HUES48 (cell line): ENCODE data around the gene SMIM45.
"Not testable (repeated sequence)": the region's sequence is repeated elsewhere in the genome, so short reads cannot be mapped to it uniquely, and the experiment has no call there.

Experiments used
- H3K27ac ChIP-seq: one replicate; pipeline ENCODE4 v1.7.0; 2013; ENCODE audit warnings: low read depth, low read length, inconsistent platforms
- H3K27me3 ChIP-seq: 2 replicates; pipeline ENCODE4 v1.6.1; 2013; ENCODE audit warnings: mild to moderate bottlenecking, low read length; ENCODE audit not compliant: control insufficient read depth, insufficient read depth
- H3K36me3 ChIP-seq: 2 replicates; pipeline ENCODE4 v1.6.1; 2013; ENCODE audit warnings: low read length; ENCODE audit not compliant: control insufficient read depth, insufficient read depth
- H3K4me1 ChIP-seq: 2 replicates; pipeline ENCODE4 v1.6.1; 2013; ENCODE audit warnings: mild to moderate bottlenecking, low read length; ENCODE audit not compliant: control insufficient read depth, insufficient read depth
- H3K4me3 ChIP-seq: 2 replicates; pipeline ENCODE4 v1.5.1; 2013; ENCODE audit warnings: mild to moderate bottlenecking, low read depth, low read length
- H3K9ac ChIP-seq: 2 replicates; pipeline ENCODE4 v1.6.1; 2013; ENCODE audit warnings: mild to moderate bottlenecking, low read depth, low read length, moderate library complexity
- H3K9me3 ChIP-seq: 2 replicates; pipeline ENCODE4 v1.6.1; 2013; ENCODE audit warnings: low read length; ENCODE audit not compliant: control insufficient read depth, insufficient read depth

Gene SMIM45

GRCh38 chr22:41940832-41941765, 10.9 kb upstream of the SMIM45 start:
- H3K36me3 ChIP-seq, result peaks cover 61% of the 10 kb centered on the region
- H3K4me1 ChIP-seq, result peaks cover 4% of the 10 kb centered on the region; the same call in 1 of the 2 replicates

GRCh38 chr22:41943661-41944209, 8.2 kb upstream of the SMIM45 start:
- peaks cover 4% of the 10 kb centered on the region; the same call in 1 of the 2 replicates for H3K4me1 ChIP-seq
- H3K9ac ChIP-seq, result no peak overlapping the region
- peaks cover 51% of the 10 kb centered on the region for H3K36me3 ChIP-seq
- no peak overlapping the region for H3K4me3 ChIP-seq
- no peaks in the 10 kb centered on the region for H3K9me3 ChIP-seq
- no peak overlapping the region for H3K27ac ChIP-seq
- no peaks in the 10 kb centered on the region for H3K27me3 ChIP-seq

More at GRCh38 chr22:41940832-41941765, 10.9 kb upstream of the SMIM45 start:
- H3K9ac ChIP-seq, result no peak overlapping the region
- no peak overlapping the region for H3K4me3 ChIP-seq
- H3K9me3 ChIP-seq, result no peaks in the 10 kb centered on the region
- no peaks in the 10 kb centered on the region for H3K27me3 ChIP-seq
- no peak overlapping the region for H3K27ac ChIP-seq

GRCh38 chr22:41946629-41947423, 5.1 kb upstream of the SMIM45 start, which contains the start of gene CENPM:
CENPM (minus strand) TSS chr22:41947152; CDS start chr22:41947076, 76 bp downstream.
- Histone ChIP-seq H3K36me3 (peaks cover 31% of the 10 kb centered on the region), H3K27me3 (no peaks in the 10 kb centered on the region), H3K9me3 (no peaks in the 10 kb centered on the region), H3K9ac (peak within 1 kb of the TSS; percentile 85), H3K27ac (peak within 1 kb of the TSS; percentile 93), H3K4me3 (peak within 1 kb of the TSS; percentile 80), H3K4me1 (peaks cover 16% of the 10 kb centered on the region)

- Histone ChIP-seq H3K4me1 (peaks cover 16% of the 10 kb centered on the region), H3K9ac (peak overlapping the region; percentile 85; the same call in 1 of the 2 replicates), H3K4me3 (peak overlapping the region; percentile 80), H3K27me3 (no peaks in the 10 kb centered on the region), H3K9me3 (no peaks in the 10 kb centered on the region), H3K36me3 (peaks cover 26% of the 10 kb centered on the region), H3K27ac (no peak overlapping the region)
These were observed 4.4 kb upstream of the SMIM45 start for GRCh38 chr22:41947424-41948080.

GRCh38 chr22:41948142-41948541, 3.8 kb upstream of the SMIM45 start:
- H3K4me1 ChIP-seq, result peaks cover 16% of the 10 kb centered on the region
- H3K9ac ChIP-seq, result no peak overlapping the region; the same call in 1 of the 2 replicates
- no peaks in the 10 kb centered on the region for H3K9me3 ChIP-seq
- H3K4me3 ChIP-seq, result no peak overlapping the region
- H3K36me3 ChIP-seq, result peaks cover 21% of the 10 kb centered on the region
- no peak overlapping the region for H3K27ac ChIP-seq
- H3K27me3 ChIP-seq, result no peaks in the 10 kb centered on the region

GRCh38 chr22:41948928-41949296, 3.0 kb upstream of the SMIM45 start:
- Histone ChIP-seq H3K4me1 (peaks cover 16% of the 10 kb centered on the region), H3K36me3 (peaks cover 13% of the 10 kb centered on the region)
- H3K27me3 ChIP-seq, H3K9me3 ChIP-seq, H3K9ac ChIP-seq, H3K27ac ChIP-seq, H3K4me3 ChIP-seq: not testable (repeated sequence)

GRCh38 chr22:41949297-41949965, 2.5 kb upstream of the SMIM45 start:
- Histone ChIP-seq H3K9ac (no peak overlapping the region), H3K27me3 (no peaks in the 10 kb centered on the region), H3K4me1 (peaks cover 16% of the 10 kb centered on the region), H3K9me3 (no peaks in the 10 kb centered on the region), H3K36me3 (peaks cover 8% of the 10 kb centered on the region), H3K27ac (no peak overlapping the region), H3K4me3 (no peak overlapping the region)

GRCh38 chr22:41952713-41953112, 763 bp downstream of the SMIM45 start:
- H3K4me3 ChIP-seq, result no peak overlapping the region
- no peak overlapping the region for H3K27ac ChIP-seq
- peaks cover 12% of the 10 kb centered on the region for H3K4me1 ChIP-seq
- no peaks in the 10 kb centered on the region for H3K36me3 ChIP-seq
- H3K27me3 ChIP-seq, result no peaks in the 10 kb centered on the region; the same call in 1 of the 2 replicates
- no peaks in the 10 kb centered on the region for H3K9me3 ChIP-seq
- no peak overlapping the region for H3K9ac ChIP-seq

- Histone ChIP-seq H3K4me1 (no peaks in the 10 kb centered on the region), H3K4me3 (peak overlapping the region; percentile 37; the same call in 1 of the 2 replicates), H3K9ac (no peak overlapping the region), H3K27ac (no peak overlapping the region), H3K9me3 (no peaks in the 10 kb centered on the region), H3K27me3 (peaks cover 4% of the 10 kb centered on the region; the same call in 1 of the 2 replicates), H3K36me3 (no peaks in the 10 kb centered on the region)
These were observed 6.1 kb downstream of the SMIM45 start for GRCh38 chr22:41957941-41958556.
